Right lung (tissue), 5 donors: ENCODE results near the gene RAP1A. TPM values are rescaled to one million over a fixed set of nuclear protein-coding genes. Genes with fewer than 3 reads are reported as not detected.
A peak's percentile ranks its signal among the peaks of the same experiment; 100 is the strongest.

Source experiments
- DNase-seq, 2 donors: peaks; one replicate each; pipeline ENCODE4 v3.0.0-alpha.2; 2013
- polyA plus RNA-seq, 5 donors: library from polyadenylated mRNA; unstranded; fragments of 120-200 nt; gene quantifications; one replicate each; pipeline versions ENCODE4 v1.2.1 to v1.2.3, GENCODE V29; 2013; ENCODE audit warnings: inconsistent platforms in 1 of 5, low replicate concordance in 1 of 5; ENCODE audit not compliant: insufficient read length in 5 of 5, insufficient read depth in 1 of 5

RAP1A gene
- polyA plus RNA-seq, 5 donors = 53.4 to 92.0 (median 85.5) TPM

DNA sequence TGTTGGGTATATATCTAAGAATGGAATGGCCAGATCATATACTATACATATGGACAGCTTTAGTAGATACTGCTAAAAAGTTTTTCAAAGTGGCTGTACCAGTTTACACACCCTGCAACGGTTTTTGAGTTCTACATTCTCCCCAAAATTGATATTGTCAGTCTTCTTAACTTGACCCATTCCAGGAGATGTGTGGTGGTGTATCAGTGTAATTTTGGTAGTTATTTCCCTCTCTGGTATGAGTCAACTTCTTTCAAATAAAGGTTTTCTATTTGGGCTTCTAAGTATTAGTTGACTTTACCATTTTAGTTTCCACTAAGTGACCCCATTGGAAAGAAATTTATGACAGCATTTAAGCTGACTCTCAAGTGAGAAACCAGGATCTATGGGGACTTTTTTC, 90.4 kb downstream of the RAP1A start:
- DNase-seq = no peak

DNA sequence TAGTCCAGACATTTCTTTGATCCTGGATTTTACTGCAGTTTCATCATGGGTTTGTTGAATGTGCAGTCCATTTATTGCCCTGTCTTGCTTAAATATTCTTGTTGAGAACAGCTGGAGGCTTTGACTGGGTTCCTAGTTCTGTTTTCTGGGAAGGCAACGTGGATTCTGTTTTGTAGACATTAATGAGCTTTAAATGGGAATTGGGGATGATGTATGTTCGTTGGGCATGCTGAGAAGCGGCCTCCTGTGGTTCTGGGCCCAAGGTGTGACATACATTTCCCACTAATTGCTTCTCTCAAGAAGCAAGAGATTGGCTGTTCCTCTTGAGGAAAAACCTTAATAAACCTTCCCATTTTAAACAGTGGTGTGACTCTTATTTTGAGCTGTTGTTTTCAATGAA, 96.7 kb downstream of the RAP1A start:
- no peak for DNase-seq

DNA sequence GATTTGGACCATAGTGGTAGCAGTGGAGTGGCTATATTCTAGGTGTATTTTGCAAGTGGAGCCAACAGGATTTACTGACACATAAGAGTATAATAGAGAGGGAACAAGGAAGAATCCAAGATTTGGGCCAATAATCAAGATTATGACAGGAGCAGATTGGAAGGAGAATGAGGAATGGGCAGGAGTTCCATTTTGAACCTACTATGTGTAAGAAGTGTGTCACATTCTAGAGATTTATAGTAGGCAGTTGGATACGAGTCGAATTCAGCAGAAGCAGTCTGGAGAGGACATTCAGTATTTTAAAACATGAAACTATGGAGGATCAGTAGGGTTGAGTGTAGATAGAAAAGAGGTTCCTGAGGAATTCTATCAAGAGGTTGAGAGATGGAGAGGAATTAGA, 97.9 kb downstream of the RAP1A start:
- no peak for DNase-seq

DNA sequence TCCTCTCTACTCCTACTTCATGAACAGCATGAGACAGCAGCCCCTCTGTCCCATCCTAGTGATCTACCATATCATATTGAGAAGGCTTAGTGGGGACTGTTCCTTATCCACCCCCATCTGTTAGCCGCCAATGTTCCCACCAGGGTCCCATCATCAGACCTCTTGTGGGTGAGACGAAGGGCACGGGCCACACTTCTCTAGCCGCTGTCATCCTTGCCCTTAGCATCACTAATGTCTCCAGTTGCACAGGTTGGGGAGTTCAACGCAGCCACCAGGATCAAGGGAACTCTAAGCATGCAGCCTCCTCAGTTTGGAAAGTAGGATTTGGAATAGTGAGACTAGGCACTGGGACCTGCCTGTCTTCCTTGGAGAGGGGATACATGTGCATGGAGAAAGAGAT, 99.5 kb downstream of the RAP1A start:
- DNase-seq = no peak

DNA sequence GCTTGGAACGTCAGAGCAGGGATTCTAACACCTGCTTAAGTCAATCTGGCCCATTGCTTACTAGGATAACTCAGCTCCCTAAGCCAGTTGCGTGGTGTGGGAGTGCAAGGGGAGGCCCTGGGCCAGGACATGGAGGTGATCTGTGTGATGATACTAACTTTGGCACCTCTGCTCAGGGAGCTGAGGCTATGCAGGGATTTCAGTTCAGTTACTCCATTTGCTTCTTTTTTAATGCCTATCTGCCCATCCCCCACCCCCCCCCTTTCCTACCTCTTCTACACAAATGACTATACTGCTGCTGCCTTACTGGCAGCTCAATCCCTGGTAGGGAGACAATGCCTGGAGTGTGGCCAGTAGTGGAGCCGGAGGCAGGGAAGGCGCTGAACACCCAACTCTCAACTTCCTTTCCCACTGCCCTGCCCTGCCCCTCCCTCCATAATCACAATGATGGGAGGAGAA, 100.1 kb downstream of the RAP1A start:
- no peak for DNase-seq

DNA sequence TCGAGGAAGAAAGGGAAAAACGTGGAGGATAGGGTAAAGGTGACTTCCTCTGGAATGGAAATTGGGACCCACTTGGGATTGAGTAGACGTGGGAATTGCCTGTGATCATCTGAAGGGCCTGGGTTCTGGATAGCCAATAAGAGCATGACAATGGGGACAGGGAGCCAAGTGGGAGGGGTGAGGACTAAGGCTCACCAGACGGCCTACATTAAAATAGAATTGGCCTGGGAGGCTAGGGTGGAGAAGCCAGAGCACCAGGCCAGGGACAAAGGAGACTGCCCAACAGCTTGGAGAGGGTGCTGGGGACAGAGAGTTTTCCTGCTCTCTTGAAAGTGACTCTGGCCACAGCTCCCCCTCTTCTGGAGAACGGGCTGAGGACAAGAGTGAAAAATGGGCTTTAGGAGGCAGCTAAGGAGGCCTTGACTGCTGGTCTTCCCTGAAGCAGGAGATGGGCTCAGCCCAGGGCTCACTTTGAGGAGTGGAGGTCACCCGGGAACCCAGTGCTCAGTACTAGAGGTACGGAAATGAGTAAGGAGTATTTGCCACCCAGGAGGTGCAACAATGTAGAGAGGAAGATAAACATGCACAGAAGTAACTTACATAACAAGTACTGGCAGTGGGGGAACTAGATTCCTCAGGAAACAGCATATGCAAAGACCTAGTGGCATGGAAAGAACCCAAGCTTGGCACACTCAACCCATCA, 100.8 kb downstream of the RAP1A start:
- DNase-seq = no peak

DNA sequence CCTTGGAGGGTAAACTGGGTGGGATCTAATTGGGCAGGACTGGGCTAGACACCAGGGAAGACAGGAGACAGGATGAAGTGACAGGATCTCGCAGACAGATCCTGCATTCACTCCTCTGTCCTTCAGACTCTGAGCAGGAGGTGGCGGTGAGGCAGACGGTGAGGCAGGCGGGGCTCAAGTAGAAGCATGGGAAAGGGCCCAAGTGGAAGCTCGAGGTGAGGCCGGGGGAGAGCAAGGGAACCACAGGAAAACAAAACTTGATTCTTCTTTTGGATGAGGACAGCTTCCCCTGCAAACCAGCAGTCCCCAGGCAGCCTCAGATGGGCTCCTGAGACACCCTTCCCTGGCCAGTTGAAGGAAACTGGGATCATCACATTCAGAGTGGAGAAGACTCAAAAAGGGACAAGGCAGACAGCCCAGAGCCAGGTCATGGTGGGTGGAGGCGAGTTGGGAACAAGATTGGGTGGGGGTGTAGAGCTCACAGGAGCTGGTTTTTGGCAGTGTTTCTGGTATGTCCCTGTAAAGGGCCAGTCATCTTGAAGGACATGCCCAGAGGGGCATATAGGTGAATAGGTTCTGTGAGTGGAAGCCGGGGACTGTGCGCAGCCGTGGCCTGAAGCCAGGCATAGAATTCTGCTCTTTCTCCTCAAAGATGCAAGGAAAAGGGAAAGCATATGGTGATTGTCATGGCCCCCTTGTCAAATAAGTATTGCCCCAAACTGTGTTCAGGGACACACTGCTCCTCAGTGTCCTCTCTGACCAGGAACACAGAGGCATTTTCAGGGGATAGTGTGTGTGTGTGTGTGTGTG, 101.6 kb downstream of the RAP1A start:
- DNase-seq = no peak

DNA sequence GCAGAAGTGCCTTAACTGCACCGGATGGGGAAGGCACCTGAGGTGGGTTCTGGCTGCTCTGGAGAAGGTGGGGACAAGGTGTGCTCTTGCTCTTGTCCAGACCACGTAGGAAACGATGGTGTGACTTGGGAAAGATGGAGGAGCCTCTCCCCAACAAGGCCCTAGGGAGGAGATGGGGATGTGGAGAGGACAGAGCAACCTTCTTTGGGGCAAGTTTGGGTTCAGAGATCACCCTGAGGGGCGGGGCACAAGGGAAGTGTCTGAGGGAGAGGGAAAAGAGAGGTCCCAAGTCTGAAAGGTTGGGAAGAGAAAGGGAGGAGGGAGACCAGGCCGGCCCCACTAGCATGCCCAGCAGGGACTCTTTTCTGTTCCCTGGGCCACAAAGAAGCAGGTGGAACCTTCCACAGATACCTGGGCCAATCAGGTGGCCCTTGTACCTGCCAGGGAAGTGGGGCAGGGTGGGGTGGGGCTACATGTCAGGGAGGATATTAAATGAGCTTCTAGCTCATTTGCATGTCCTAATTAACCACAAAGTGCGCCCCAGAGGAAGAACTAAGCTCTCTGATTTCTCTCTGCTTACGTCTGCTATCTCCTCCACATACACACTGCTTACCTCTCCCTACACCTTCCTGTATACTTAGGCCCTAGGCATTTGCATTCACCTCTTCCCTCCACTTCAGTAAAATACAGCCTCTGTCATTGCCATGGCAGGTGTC, 103.7 kb downstream of the RAP1A start:
- DNase-seq = no peak

DNA sequence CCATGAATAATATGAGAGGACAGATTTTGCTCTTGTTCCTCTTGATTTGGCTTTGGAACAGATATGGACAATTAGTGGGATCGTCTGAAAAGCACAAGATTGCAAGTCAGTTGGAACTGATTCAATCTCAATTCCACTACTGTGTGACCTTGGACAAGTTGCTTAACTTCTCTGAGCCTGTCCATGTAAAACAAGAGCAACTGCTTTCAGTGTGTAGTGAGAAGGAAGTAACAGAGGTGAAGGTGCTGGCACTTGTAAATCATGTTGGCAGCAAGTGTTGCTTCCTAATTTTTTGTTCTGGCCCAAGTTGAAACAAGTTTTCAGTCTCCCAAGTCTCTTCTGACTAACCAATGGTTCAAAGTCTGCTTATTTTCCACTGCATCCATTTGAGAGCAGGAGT, 104.3 kb downstream of the RAP1A start:
- DNase-seq = no peak

DNA sequence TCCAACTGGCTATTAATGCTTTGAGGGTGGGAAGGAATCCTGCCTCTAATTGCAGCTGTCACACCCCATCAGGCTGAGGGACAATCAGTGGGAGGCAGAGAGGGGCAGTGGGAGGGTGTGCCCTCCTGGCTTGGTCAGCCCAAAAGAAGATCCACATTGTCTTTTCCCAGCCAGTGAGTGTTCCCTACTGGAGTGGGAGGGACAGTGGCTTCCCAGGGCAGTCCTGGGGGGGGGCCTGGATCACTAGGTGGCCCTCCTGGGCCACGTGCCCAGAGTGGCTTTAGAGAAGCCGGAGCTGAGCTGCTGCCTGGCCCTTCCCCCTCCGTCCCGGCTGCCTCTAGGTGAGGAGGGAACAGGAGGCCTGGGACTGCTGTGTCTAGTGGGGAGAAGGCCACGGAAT, 105.6 kb downstream of the RAP1A start:
- no peak for DNase-seq

DNA sequence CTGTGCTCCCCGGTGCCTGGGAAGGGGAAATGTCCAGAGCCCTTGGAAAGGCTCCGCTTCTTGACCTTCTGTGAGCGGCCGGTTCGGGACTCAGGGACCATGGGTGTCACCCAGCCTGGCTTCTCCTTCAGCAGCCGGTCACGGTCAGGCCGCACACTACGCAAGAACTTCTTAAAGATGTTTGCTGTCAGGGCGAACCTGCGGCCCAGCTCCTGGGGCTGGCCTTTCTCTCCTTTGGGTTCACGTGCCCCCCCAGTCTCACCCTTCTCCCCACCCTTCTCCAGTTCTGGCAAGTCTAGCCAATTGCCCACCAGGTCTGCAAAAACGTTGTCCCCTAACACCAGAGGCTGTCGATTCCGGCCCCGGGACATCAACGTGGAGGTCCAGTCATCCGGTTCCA, 107.5 kb downstream of the RAP1A start:
- DNase-seq = no peak

DNA sequence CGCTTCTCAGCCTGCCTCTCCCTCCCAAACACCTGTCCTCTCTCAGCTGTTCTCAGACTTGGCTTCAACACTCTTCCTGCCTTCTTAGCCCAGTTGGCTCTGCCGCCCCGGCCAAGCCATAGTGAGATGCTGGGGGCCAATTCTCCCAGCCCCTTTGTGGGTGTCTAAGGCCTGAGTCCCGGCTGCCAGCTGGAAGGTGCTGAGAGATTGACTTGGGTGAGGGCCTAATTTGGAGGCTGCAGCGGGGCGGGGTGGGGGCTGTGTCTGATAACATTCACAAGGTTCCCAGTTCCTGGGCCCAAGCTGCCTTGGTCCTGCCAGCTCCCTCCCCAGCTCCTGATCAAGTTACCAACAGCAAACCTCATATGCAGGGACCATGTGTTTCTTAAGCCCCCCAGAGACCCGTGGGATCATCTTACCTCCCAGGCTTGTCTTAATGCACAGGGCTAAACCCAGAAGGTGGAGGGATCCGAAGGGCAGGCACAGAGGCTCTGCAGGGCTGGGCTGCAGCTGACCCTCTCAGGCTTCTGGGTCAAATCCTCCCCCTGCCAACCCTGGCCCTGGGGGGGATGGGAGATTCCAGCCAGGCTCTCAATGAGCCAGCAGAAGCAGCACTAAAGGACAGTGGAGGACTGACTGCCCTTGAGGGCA, 109.8 kb downstream of the RAP1A start:
- DNase-seq = no peak

DNA sequence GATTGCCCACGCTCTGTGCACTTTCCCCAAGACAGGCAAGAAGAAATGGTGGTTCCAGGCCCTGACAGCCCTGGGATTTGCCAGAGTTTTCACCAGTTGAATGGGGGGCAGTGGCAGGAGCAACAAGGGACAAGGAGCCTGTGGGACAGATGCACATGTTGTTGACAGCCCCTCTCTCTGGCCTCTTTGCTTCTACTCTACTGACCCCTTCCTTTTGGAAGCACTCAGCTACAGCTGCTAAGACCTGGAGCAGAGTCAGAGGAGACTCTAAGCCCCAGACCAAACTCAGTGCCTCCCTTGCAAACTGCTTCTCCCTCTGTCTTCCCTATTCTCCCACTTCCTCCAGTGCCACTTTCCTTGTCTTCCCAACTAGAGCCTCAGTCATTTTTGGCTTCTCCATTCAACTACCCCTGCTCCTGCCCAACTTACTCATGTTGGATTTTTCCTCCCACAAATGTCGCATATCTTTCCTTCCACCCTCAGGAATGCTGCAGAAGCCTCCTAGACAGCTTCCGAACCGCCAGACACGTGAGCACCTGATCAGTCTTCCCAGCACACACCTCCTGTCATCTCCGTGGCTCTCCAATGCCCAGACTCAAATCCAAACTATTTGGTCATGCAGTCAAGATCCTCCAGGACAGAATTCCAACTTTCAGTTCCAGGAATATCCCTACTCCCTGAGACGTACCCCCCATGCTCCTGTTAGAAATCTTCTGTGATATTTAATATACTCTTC, 110.5 kb downstream of the RAP1A start:
- no peak for DNase-seq

DNA sequence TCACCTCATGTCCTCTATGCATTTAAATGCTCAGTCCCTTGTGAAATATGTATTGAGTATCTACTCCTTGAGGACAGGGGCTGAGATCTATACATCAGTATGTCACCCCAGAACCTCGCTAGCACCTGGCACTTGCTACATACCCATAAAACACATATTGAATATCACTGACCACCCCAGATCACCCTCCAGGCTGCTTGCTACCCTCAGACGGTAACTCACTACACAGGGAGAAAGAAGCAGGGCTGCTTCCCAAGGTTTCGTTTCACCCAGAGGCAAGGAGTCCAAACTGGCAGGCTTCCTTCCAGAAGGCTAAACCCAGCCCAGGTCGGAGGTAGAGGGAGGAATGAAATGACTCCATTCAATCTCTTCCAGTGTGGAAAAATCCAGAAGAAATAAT, 111.1 kb downstream of the RAP1A start:
- no peak for DNase-seq

DNA sequence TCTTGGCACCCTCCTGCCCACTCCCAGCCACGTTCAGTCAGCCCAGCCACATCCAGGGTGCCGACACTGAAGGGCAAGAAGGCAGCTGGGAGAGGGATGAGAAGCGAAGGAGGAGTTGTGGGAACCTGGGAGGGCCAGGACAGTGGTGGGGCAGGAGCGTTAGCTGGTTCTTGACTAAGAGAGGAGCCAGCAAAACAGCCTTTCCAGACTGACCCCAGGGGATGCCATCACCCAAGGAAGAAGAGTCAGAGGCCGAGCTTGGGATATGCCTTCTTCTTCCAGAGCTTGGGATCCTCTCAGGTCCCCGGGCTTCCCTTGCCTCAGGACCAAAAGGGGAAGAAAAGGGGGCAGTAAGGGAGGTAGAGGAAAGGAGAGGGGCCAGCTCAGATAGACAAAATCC, 112.4 kb downstream of the RAP1A start:
- no peak for DNase-seq

DNA sequence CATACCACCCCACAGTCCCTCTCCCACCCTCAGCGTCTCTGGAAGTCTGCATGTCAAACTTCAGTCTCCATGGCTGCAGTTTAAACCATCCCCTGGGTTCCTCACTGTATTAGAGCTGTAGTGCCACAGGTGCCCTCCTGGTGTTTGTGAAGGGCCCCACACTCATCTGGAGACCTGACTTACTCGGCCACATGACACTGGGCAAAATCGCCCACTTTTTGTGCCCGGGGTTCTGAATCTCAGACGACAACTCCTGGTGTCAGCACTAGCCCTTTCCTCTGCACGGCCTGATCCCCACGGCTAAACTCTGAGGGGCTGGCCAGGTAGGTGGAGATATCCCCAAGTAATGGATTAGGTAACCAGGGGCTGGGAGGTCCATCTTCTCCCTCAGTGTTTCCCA, 113.1 kb downstream of the RAP1A start:
- no peak for DNase-seq

DNA sequence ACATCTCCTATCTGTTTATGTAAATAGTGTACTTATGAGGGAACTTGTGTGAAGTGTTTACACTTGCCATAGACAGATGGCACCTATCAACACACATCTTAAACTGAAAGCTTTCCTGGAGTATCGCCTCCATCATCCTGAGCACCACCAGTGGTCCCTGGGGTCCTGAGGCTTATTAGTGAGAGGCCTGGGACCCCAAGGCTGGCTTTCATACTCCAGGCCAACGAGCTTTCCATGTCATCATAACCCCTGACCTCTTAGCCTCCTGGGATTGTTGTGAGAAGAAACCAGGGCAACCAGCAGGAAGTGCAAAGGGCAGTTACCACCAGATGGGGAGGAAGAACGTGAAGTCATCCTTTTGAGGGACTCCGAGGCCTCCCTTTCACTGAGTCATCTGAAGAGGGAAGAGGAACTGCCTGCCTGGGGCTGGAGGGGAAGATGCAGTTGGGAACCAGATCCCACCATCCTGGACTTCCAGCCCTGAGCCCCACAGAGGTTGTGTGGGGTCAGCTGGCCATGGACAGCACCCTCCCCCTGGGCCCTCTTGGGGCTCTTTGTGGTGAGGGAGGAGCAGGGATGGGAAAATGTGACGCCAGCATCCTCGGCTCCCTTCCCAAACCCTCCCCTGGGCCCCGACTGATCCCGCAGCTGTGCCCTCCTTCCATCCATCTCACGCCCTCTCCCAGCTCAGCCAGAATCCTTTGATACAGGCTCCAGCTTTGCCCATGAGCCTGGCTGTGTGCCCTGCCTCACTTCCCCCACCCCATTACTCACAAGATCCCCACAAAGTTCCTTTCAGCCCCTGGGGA, 113.8 kb downstream of the RAP1A start:
- peak; percentile 42 to 51 for DNase-seq

DNA sequence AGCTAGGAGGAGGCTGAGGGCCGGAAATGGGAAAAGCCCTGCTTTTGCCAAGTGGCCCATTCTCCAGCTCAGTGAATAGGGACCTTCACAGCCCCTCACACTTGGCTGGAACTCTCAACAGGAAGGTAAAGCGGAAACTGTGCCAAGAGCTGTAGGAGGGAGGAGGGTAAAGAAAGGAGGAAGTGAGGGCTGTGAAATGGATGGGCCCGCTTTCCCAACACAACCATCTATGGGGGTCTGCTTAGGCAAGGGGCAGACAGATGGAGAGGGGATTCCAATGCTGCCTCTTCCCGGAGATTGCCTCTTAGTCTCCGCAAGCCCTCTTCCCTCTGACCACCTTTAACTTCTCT, 114.4 kb downstream of the RAP1A start:
- no peak for DNase-seq

DNA sequence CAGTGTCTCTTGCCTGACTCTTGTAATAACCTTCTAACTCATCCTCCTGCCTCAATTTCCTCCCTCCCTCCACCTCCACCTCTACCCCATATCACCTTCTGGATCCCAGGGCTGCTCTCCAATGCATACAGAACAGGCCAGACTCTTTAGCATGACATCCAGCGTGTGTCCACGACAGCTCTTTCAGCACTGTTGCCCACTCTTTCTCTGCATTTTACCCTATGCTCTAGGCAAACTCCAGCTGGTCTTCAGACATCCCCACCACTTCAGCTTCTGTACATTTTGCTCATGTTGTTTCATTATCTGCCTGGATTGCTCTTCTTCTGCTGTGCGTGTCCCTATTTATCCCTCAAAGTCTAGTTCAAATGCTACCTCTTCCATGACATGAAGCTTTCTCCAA, 114.8 kb downstream of the RAP1A start:
- no peak for DNase-seq

DNA sequence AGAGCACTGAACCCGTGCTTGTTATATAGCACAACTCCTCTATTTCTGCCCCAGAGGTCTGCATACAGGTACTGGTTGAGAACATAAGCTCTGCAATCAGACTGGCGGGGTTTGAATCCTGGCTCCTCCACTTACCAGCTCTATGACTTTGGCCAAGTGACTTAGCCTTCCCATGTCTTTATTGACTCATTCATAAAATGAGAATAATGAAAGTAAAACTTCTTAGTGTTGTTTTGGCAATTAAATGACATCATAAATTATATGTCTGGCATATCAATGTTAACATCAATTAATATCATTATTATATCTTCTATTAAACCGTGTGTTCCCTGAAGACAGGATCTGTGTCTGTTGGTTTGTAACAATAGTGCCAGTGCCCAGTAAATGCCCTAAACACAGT, 115.3 kb downstream of the RAP1A start:
- no peak for DNase-seq

DNA sequence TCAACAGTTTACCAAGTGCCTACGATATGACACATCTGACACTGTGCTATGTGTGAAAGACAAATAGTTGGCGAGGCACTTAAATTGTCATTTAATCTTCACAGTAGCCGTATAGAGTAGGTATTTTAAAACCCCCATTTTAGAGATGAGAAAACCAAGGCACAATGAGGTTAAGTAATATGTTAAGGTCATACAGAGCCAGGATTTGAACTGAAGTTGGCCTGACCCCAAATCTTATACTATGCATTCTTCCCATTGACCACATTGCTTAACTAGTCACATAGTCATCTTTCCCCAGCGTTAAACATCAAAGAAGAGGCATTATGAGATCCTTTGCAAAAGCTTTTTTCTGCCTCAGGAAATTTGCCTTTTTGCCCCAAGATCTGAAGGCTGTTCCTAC, 115.7 kb downstream of the RAP1A start:
- DNase-seq = no peak
